Measurements from ENCODE around the gene MARCHF11.

Gene MARCHF11

GRCh38 chr5:16143361-16144049 is 36.1 kb downstream of the MARCHF11 start:
- peaks cover 11% of the 10 kb centered on the region for H3K9me3 Mint-ChIP-seq
- no peak overlapping the region for H3K27ac Mint-ChIP-seq
- no peaks in the 10 kb centered on the region for H3K4me1 Mint-ChIP-seq (ENCODE audit: low read depth)
- H3K27me3 Mint-ChIP-seq = no peaks in the 10 kb centered on the region
- H3K4me3 Mint-ChIP-seq = no peak overlapping the region
- no peaks in the 10 kb centered on the region for H3K36me3 Mint-ChIP-seq (ENCODE audit: low read depth)

GRCh38 chr5:16140944-16141343 is 38.6 kb downstream of the MARCHF11 start:
- H3K9me3 Mint-ChIP-seq = peaks cover 15% of the 10 kb centered on the region
- H3K27ac Mint-ChIP-seq = no peak overlapping the region
- H3K4me1 Mint-ChIP-seq (ENCODE audit: low read depth) = no peaks in the 10 kb centered on the region
- H3K4me3 Mint-ChIP-seq = no peak overlapping the region
- no peaks in the 10 kb centered on the region for H3K36me3 Mint-ChIP-seq (ENCODE audit: low read depth)
- H3K27me3 Mint-ChIP-seq = no peaks in the 10 kb centered on the region

GRCh38 chr5:16140417-16140816 is 39.2 kb downstream of the MARCHF11 start:
- Mint-ChIP-seq H3K27me3 (no peaks in the 10 kb centered on the region), H3K4me1 (ENCODE audit: low read depth) (no peaks in the 10 kb centered on the region), H3K4me3 (no peak overlapping the region), H3K9me3 (peaks cover 15% of the 10 kb centered on the region), H3K36me3 (ENCODE audit: low read depth) (no peaks in the 10 kb centered on the region), H3K27ac (no peak overlapping the region)

- H3K9me3 Mint-ChIP-seq = peaks cover 11% of the 10 kb centered on the region
- H3K4me3 Mint-ChIP-seq = no peak overlapping the region
- no peaks in the 10 kb centered on the region for H3K4me1 Mint-ChIP-seq (ENCODE audit: low read depth)
- no peak overlapping the region for H3K27ac Mint-ChIP-seq
- no peaks in the 10 kb centered on the region for H3K36me3 Mint-ChIP-seq (ENCODE audit: low read depth)
- H3K27me3 Mint-ChIP-seq = no peaks in the 10 kb centered on the region
Observed at GRCh38 chr5:16137177-16137576, 42.4 kb downstream of the MARCHF11 start.

GRCh38 chr5:16135506-16135905 is 44.1 kb downstream of the MARCHF11 start:
- H3K4me3 Mint-ChIP-seq = no peak overlapping the region

GRCh38 chr5:16135003-16135402 is 44.6 kb downstream of the MARCHF11 start:
- Mint-ChIP-seq H3K27ac (no peak overlapping the region), H3K4me1 (ENCODE audit: low read depth) (no peaks in the 10 kb centered on the region), H3K9me3 (peaks cover 8% of the 10 kb centered on the region), H3K4me3 (no peak overlapping the region), H3K27me3 (no peaks in the 10 kb centered on the region), H3K36me3 (ENCODE audit: low read depth) (no peaks in the 10 kb centered on the region)

More at GRCh38 chr5:16135506-16135905, 44.1 kb downstream of the MARCHF11 start:
- Mint-ChIP-seq H3K9me3 (peaks cover 11% of the 10 kb centered on the region), H3K27ac (no peak overlapping the region), H3K4me1 (ENCODE audit: low read depth) (no peaks in the 10 kb centered on the region), H3K36me3 (ENCODE audit: low read depth) (no peaks in the 10 kb centered on the region), H3K27me3 (no peaks in the 10 kb centered on the region)

- Mint-ChIP-seq H3K27me3 (no peaks in the 10 kb centered on the region), H3K4me1 (ENCODE audit: low read depth) (no peaks in the 10 kb centered on the region), H3K4me3 (no peak overlapping the region), H3K27ac (no peak overlapping the region), H3K9me3 (peaks cover 8% of the 10 kb centered on the region), H3K36me3 (ENCODE audit: low read depth) (no peaks in the 10 kb centered on the region)
Observed at GRCh38 chr5:16134204-16134603, 45.4 kb downstream of the MARCHF11 start.

GRCh38 chr5:16131878-16132277 is 47.7 kb downstream of the MARCHF11 start:
- Mint-ChIP-seq H3K4me3 (no peak overlapping the region), H3K4me1 (ENCODE audit: low read depth) (no peaks in the 10 kb centered on the region), H3K36me3 (ENCODE audit: low read depth) (no peaks in the 10 kb centered on the region), H3K27ac (no peak overlapping the region), H3K27me3 (no peaks in the 10 kb centered on the region), H3K9me3 (peaks cover 8% of the 10 kb centered on the region)

- H3K27me3 Mint-ChIP-seq = no peaks in the 10 kb centered on the region
- H3K27ac Mint-ChIP-seq = no peak overlapping the region
- H3K4me1 Mint-ChIP-seq (ENCODE audit: low read depth) = no peaks in the 10 kb centered on the region
- H3K9me3 Mint-ChIP-seq = peaks cover 3% of the 10 kb centered on the region
- H3K4me3 Mint-ChIP-seq = no peak overlapping the region
- no peaks in the 10 kb centered on the region for H3K36me3 Mint-ChIP-seq (ENCODE audit: low read depth)
Observed at GRCh38 chr5:16128944-16129343, 50.6 kb downstream of the MARCHF11 start.

- Mint-ChIP-seq H3K9me3 (peaks cover 1% of the 10 kb centered on the region), H3K4me1 (ENCODE audit: low read depth) (no peaks in the 10 kb centered on the region), H3K36me3 (ENCODE audit: low read depth) (no peaks in the 10 kb centered on the region), H3K27ac (no peak overlapping the region), H3K27me3 (no peaks in the 10 kb centered on the region), H3K4me3 (no peak overlapping the region)
Observed at GRCh38 chr5:16127865-16128544, 51.6 kb downstream of the MARCHF11 start.

- Mint-ChIP-seq H3K4me3 (no peak overlapping the region), H3K27me3 (no peaks in the 10 kb centered on the region), H3K9me3 (peaks cover 5% of the 10 kb centered on the region), H3K27ac (no peak overlapping the region), H3K36me3 (ENCODE audit: low read depth) (no peaks in the 10 kb centered on the region), H3K4me1 (ENCODE audit: low read depth) (no peaks in the 10 kb centered on the region)
Observed at GRCh38 chr5:16120579-16120978, 59.0 kb downstream of the MARCHF11 start.

GRCh38 chr5:16119790-16120189 is 59.8 kb downstream of the MARCHF11 start:
- peaks cover 5% of the 10 kb centered on the region for H3K9me3 Mint-ChIP-seq
- no peak overlapping the region for H3K27ac Mint-ChIP-seq
- H3K36me3 Mint-ChIP-seq (ENCODE audit: low read depth) = no peaks in the 10 kb centered on the region
- no peak overlapping the region for H3K4me3 Mint-ChIP-seq
- H3K4me1 Mint-ChIP-seq (ENCODE audit: low read depth) = no peaks in the 10 kb centered on the region
- H3K27me3 Mint-ChIP-seq = no peaks in the 10 kb centered on the region

GRCh38 chr5:16115140-16115539 is 64.5 kb downstream of the MARCHF11 start:
- H3K27me3 Mint-ChIP-seq = no peaks in the 10 kb centered on the region
- peaks cover 28% of the 10 kb centered on the region for H3K9me3 Mint-ChIP-seq
- H3K36me3 Mint-ChIP-seq (ENCODE audit: low read depth) = no peaks in the 10 kb centered on the region
- no peak overlapping the region for H3K27ac Mint-ChIP-seq
- no peaks in the 10 kb centered on the region for H3K4me1 Mint-ChIP-seq (ENCODE audit: low read depth)
- no peak overlapping the region for H3K4me3 Mint-ChIP-seq

- H3K36me3 Mint-ChIP-seq (ENCODE audit: low read depth) = no peaks in the 10 kb centered on the region
- no peak overlapping the region for H3K4me3 Mint-ChIP-seq
Observed at GRCh38 chr5:16108418-16108817, 71.2 kb downstream of the MARCHF11 start.

GRCh38 chr5:16104961-16105360 is 74.6 kb downstream of the MARCHF11 start:
- H3K36me3 Mint-ChIP-seq (ENCODE audit: low read depth) = no peaks in the 10 kb centered on the region
- H3K4me3 Mint-ChIP-seq = no peak overlapping the region
- H3K27ac Mint-ChIP-seq = no peak overlapping the region
- H3K27me3 Mint-ChIP-seq = no peaks in the 10 kb centered on the region
- H3K4me1 Mint-ChIP-seq (ENCODE audit: low read depth) = no peaks in the 10 kb centered on the region
- no peaks in the 10 kb centered on the region for H3K9me3 Mint-ChIP-seq

More at GRCh38 chr5:16108418-16108817, 71.2 kb downstream of the MARCHF11 start:
- Mint-ChIP-seq H3K27ac (no peak overlapping the region), H3K27me3 (no peaks in the 10 kb centered on the region), H3K9me3 (peaks cover 24% of the 10 kb centered on the region), H3K4me1 (ENCODE audit: low read depth) (no peaks in the 10 kb centered on the region)

GRCh38 chr5:16095612-16096011 is 84.0 kb downstream of the MARCHF11 start:
- Mint-ChIP-seq H3K4me1 (ENCODE audit: low read depth) (no peaks in the 10 kb centered on the region), H3K4me3 (no peak overlapping the region), H3K27ac (no peak overlapping the region), H3K9me3 (no peaks in the 10 kb centered on the region), H3K27me3 (no peaks in the 10 kb centered on the region), H3K36me3 (ENCODE audit: low read depth) (no peaks in the 10 kb centered on the region)
